Esophagus squamous epithelium (tissue), 5 donors: ENCODE measurements around the gene SRRM2. TPM values are rescaled to one million over a fixed set of nuclear protein-coding genes. Genes with fewer than 3 reads are reported as not detected.

Experiments
- DNase-seq: peaks from one replicate; lab custom pipeline; 2025; lab: John Stamatoyannopoulos, UW
- H3K27ac ChIP-seq, 4 donors: fragments of 200-600 bp; sonication (generic); one replicate each; pipeline ENCODE4 v1.5.1; 2016 to 2019; ENCODE audit warnings: mild to moderate bottlenecking in 1 of 4
- H3K27me3 ChIP-seq, 4 donors: fragments of 200-600 bp; sonication (generic); 1 replicate in 3 of 4; 2 replicates in 1 of 4; pipeline versions ENCODE4 v1.5.1 to v1.6.0; 2017 to 2021; ENCODE audit warnings: antibody characterized with exemption in 1 of 4
- H3K36me3 ChIP-seq, 3 donors: fragments of 200-600 bp; sonication (generic); one replicate each; pipeline ENCODE4 v1.5.1; 2016 to 2019
- H3K4me1 ChIP-seq, 3 donors: fragments of 200-600 bp; sonication (generic); one replicate each; pipeline ENCODE4 v1.5.1; 2017 to 2019
- H3K4me3 ChIP-seq, 4 donors: fragments of 200-600 bp; sonication (generic); 1 replicate in 3 of 4; 2 replicates in 1 of 4; pipeline ENCODE4 v1.5.1; 2016 to 2019; ENCODE audit warnings: mild to moderate bottlenecking in 2 of 4, moderate library complexity in 1 of 4
- H3K9me3 ChIP-seq, 3 donors: fragments of 200-600 bp; sonication (generic); one replicate each; pipeline ENCODE4 v1.5.1; 2016 to 2019
- POLR2A ChIP-seq, 4 donors: fragments of 450-650 bp; IDR thresholded peaks; one replicate each; pipeline ENCODE4 v1.6.1; 2017; ENCODE audit warnings: antibody characterized with exemption in 4 of 4, mild to moderate bottlenecking in 4 of 4, moderate library complexity in 3 of 4
- whole genome bisulfite sequencing, 2 donors: methylation state at CpG; one replicate each; pipeline ENCODE4 v1.1.5; 2018; 5-methylcytosine and 5-hydroxymethylcytosine counted together
- intact Hi-C: fragments of 100-400 bp; cut with DNase I; formaldehyde crosslinking; loops from one replicate; pipeline ENCODE4 v1.15.0; 2022
- total RNA-seq, 4 donors: library from RNA; depleted of rRNA; stranded (reverse); fragments of >200 nt; gene quantifications; one replicate each; pipeline ENCODE4 v1.1.0, GENCODE V29; 2016
- TF ChIP-seq, protein P1 (sequence below), 6 experiments: fragments of 450-650 bp in 4 of 6; fragments of 200-600 bp in 2 of 6; sonication (generic) in 2 of 6; IDR thresholded peaks; one replicate each; pipeline ENCODE4 v1.5.1; 2016 to 2019; ENCODE audit warnings: antibody characterized with exemption in 6 of 6, mild to moderate bottlenecking in 4 of 6, moderate library complexity in 4 of 6
- donor health status: DM: yes; HTN: yes; CAD: no.

SRRM2 gene
- total RNA-seq, result 100 to 1,000 TPM in 3 of 4 donors, 10 to 100 TPM in 1; 80.7 to 290 (median 233) TPM

DNA sequence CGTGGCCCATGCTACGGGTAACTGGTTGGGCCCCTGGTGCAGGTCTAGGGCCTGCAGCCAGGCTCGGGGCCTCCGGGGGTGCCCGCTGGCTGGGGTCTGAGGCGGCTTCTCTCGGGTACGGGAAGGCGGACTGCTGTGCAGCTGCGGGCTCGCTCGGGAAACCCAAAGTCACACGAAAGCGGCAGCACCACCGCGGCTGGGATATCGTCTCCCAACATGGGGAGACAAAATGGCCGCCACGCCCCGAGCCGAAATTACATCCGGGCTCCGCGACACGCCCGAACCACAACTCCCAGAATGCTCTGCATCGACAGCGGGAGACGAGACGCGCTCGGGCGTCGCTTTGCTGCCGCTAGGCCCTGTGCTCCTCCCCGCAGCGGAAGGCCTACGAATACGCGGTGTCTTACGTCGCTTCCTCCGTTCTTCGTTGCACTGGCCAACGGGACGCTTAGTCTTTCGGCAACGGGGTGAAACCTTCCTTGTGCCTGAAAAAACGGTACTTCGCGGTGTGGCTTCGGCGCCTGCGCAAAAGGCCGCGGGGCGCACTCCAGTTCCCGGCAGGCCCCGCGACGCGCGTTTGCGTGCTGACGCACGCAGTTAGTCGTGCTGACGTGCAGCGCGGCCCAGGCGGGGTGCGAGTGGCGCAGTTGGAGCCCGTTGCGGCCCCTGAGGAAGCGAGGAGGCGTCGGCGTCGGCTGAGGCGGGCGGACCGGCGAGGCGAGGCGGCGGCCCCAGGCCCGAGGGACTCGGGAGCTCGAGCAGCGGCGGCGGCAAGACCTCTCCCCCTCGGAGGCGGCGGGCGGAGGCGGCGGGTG lies at the start of gene SRRM2:
TSS of gene SRRM2 (plus strand) at position 604 of the 815 bp plus-strand sequence. CDS start 3,727 bp downstream, outside the sequence.
- H3K9me3 ChIP-seq, result no peaks in the 10 kb centered on the region
- 2% methylated on average over 12 of the region's 99 CpGs; no CpG with 5 or more reads in 1 of the 2 donors for WGBS, 2 donors
- peak within 1 kb of the TSS; percentile 75 to 96 (median 84) for H3K4me3 ChIP-seq
- H3K27ac ChIP-seq, result peak within 1 kb of the TSS; percentile 98 to 100 (median 98)
- peak in 3 of 4 donors; percentile 97 to 100 (median 97) for TF ChIP-seq POLR2A (IDR thresholded peaks at IDR 0.05)
- TF ChIP-seq, protein P1, sequence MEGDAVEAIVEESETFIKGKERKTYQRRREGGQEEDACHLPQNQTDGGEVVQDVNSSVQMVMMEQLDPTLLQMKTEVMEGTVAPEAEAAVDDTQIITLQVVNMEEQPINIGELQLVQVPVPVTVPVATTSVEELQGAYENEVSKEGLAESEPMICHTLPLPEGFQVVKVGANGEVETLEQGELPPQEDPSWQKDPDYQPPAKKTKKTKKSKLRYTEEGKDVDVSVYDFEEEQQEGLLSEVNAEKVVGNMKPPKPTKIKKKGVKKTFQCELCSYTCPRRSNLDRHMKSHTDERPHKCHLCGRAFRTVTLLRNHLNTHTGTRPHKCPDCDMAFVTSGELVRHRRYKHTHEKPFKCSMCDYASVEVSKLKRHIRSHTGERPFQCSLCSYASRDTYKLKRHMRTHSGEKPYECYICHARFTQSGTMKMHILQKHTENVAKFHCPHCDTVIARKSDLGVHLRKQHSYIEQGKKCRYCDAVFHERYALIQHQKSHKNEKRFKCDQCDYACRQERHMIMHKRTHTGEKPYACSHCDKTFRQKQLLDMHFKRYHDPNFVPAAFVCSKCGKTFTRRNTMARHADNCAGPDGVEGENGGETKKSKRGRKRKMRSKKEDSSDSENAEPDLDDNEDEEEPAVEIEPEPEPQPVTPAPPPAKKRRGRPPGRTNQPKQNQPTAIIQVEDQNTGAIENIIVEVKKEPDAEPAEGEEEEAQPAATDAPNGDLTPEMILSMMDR (IDR thresholded peaks at IDR 0.05), result peak in 4 of 6 experiments; percentile 4 to 24 (median 14)
- DNase-seq, result peak; percentile 75
- peaks cover 0 to 22% (median under 1%) of the 10 kb centered on the region in 3 donors for H3K36me3 ChIP-seq
- intact Hi-C loops, result no loop called here
- H3K4me1 ChIP-seq, result peaks cover 30 to 51% (median 34%) of the 10 kb centered on the region in 3 donors
- no peaks in the 10 kb centered on the region for H3K27me3 ChIP-seq

DNA sequence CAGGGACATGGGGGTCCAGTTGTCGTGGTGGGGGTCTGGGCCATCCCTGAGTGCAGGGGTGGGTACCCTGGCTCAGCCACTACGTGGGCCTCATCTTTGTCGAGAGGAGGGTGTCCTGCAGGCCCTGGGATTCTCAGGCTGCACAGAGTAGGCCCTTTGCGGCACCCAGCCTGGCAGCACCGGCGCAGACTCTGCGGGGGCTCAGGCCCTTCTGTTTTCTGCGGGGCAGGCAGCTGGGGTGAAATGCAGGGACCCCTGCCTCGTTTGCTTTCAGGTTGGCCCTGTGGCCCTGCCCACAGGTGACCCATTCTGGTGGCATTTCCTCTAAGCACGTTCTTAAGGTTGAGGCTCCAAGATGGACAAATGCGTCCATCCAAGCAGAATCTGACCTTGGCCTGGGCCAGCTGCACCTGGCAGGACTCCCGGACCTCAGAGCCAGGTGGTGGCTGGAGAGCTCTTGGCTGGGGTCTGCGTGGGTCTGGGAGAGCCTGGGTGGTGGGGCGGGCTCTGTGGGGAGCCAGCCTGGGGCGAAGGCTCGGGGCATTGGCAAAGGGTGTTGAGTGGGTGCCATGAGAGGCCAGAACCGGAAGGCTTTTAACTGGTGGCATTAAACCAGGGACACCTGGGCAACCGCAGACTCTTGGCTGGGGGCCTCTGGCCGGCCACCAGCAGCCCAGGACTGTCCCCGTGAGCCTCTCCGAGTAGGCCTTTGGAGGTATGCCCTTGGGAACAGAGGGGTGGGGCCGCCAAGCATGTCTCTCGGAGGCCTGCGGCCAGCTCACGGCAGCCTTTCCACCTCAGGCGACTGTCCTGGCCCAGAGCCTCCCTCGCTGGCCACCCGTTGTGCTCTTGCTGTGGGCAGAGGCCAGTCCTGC lies 49.3 kb upstream of the SRRM2 start:
- no peak overlapping the region for H3K27ac ChIP-seq
- H3K9me3 ChIP-seq, result no peaks in the 10 kb centered on the region
- peaks cover 64 to 100% (median 73%) of the 10 kb centered on the region in 3 donors for H3K36me3 ChIP-seq
- H3K27me3 ChIP-seq, result no peaks in the 10 kb centered on the region
- WGBS, 2 donors, result 90 to 100% methylated on average over 4 to 6 of the region's 28 CpGs
- no peak for DNase-seq
- no peak overlapping the region for H3K4me3 ChIP-seq
- H3K4me1 ChIP-seq, result no peaks in the 10 kb centered on the region
- intact Hi-C loops, result no loop called here
- TF ChIP-seq, protein P1 (IDR thresholded peaks at IDR 0.05), result no peak
- TF ChIP-seq POLR2A (IDR thresholded peaks at IDR 0.05), result no peak

DNA sequence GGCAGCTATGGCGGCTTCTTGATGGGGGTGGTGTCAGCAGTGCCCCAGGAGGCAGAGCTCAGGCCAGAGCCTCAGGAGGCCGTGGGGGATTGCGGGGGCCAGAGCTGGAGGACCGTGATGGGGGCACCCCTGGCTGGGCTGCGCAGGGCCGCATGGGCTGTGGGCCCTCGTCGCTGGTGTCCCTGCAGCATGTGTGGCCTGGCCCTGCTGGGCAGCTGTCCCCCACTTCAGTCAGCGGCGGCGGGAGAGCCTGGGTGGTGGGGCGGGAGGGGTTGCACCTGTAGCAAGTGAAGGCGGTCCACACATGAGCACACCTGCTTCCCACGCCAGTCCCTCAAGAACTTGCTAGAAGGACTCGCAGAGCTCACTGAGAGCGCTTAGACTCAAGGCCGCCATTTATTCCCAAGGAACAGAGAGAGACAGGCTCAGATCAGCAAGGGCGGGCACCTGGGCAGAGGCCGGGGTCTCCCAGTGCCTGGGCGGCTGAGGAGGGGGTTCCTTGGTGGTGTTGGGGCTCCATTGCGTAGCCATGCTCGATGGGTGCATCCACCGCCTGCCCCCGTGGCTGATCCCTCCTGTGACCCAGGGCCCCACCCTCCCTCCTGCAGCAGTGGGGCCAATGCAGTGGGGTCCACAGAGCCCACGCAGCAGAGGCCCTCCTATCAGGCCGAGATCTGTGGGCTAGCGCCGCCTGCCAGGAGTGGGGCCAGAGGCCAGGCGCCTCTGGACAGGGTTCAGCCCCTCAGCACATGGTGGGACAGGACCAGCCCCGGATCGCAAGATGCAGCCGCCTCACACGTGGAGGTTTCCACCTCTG lies 48.1 kb upstream of the SRRM2 start:
- no peak for DNase-seq
- Histone ChIP-seq H3K4me3 (no peak overlapping the region), H3K27ac (no peak overlapping the region), H3K27me3 (no peaks in the 10 kb centered on the region), H3K9me3 (no peaks in the 10 kb centered on the region), H3K36me3 (peaks cover 58 to 100% (median 72%) of the 10 kb centered on the region in 3 donors), H3K4me1 (no peaks in the 10 kb centered on the region)
- 80 to 100% methylated on average over 2 of the region's 33 CpGs for WGBS, 2 donors
- TF ChIP-seq, protein P1 (IDR thresholded peaks at IDR 0.05), result no peak
- TF ChIP-seq POLR2A (IDR thresholded peaks at IDR 0.05), result no peak
- intact Hi-C loops, result no loop called here

GRCh38 chr16:2704983-2705275 lies 47.5 kb upstream of the SRRM2 start:
- WGBS, 2 donors, result 100% methylated on average over 1 of the region's 14 CpGs; no CpG with 5 or more reads in 1 of the 2 donors
- intact Hi-C loops, result no loop called here
- Histone ChIP-seq H3K9me3 (no peaks in the 10 kb centered on the region), H3K36me3 (peaks cover 53 to 100% (median 69%) of the 10 kb centered on the region in 3 donors), H3K27ac (no peak overlapping the region), H3K4me1 (no peaks in the 10 kb centered on the region), H3K27me3 (no peaks in the 10 kb centered on the region), H3K4me3 (no peak overlapping the region)
- TF ChIP-seq, protein P1 (IDR thresholded peaks at IDR 0.05), result no peak
- no peak for TF ChIP-seq POLR2A (IDR thresholded peaks at IDR 0.05)
- DNase-seq, result no peak
